Neuronal stem cell (in vitro differentiated cells): ENCODE results near the gene RPL7L1.
A peak's percentile ranks its signal among the peaks of the same experiment; 100 is the strongest.
"Not testable (repeated sequence)": the region's sequence is repeated elsewhere in the genome, so short reads cannot be mapped to it uniquely, and the experiment has no call there.

Source experiments
- DNase-seq: peaks from one replicate; pipeline ENCODE4 v3.0.0-alpha.2; 2013; ENCODE audit warnings: low spot score
- H2AFZ ChIP-seq: one replicate; pipeline ENCODE4 v1.6.1; 2013; ENCODE audit warnings: mild to moderate bottlenecking, low read length, inconsistent platforms
- H2AK5ac ChIP-seq: 2 replicates; pipeline ENCODE4 v1.6.1; 2013; ENCODE audit warnings: low read depth, mild to moderate bottlenecking, inconsistent platforms, low read length, moderate library complexity, mixed read lengths
- H2BK120ac ChIP-seq: 2 replicates; pipeline ENCODE4 v1.6.1; 2013; ENCODE audit warnings: low read depth, mild to moderate bottlenecking, inconsistent platforms, low read length, moderate library complexity, mixed read lengths
- H2BK12ac ChIP-seq: one replicate; pipeline ENCODE4 v1.6.1; 2013; ENCODE audit warnings: low read length, inconsistent platforms
- H2BK15ac ChIP-seq: 2 replicates; pipeline ENCODE4 v1.6.1; 2013; ENCODE audit warnings: mild to moderate bottlenecking, low read length, inconsistent platforms, mixed read lengths
- H2BK5ac ChIP-seq: one replicate; pipeline ENCODE4 v1.6.1; 2013; ENCODE audit warnings: inconsistent platforms, mild to moderate bottlenecking, low read length, moderate library complexity
- H3K14ac ChIP-seq: one replicate; pipeline ENCODE4 v1.6.1; 2013; ENCODE audit warnings: low read length, inconsistent platforms
- H3K18ac ChIP-seq: 2 replicates; pipeline ENCODE4 v1.6.1; 2013; ENCODE audit warnings: low read length, inconsistent platforms
- H3K23ac ChIP-seq: 2 replicates; pipeline ENCODE4 v1.6.1; 2013; ENCODE audit warnings: low read depth, mild to moderate bottlenecking, mixed read lengths, low read length, inconsistent platforms; ENCODE audit not compliant: poor library complexity
- H3K27ac ChIP-seq: replicated peaks from 3 replicates; pipeline ENCODE4 v1.5.1; 2013; ENCODE audit warnings: low read length, inconsistent platforms
- H3K27me3 ChIP-seq, 3 experiments: 2 replicates each; pipeline ENCODE4 v1.6.1; 2013; ENCODE audit warnings: low read length in 3 of 3, mild to moderate bottlenecking in 2 of 3, inconsistent platforms in 1 of 3, low read depth in 1 of 3, mixed read lengths in 1 of 3, moderate library complexity in 1 of 3; ENCODE audit not compliant: control insufficient read depth in 3 of 3, insufficient read depth in 3 of 3
- H3K36me3 ChIP-seq, 2 donors: replicated peaks in 1 of 2; 2 replicates each; pipeline ENCODE4 v1.6.1; 2013; ENCODE audit warnings: low read length in 2 of 2; ENCODE audit not compliant: control insufficient read depth in 2 of 2, insufficient read depth in 2 of 2
- H3K4ac ChIP-seq: 2 replicates; pipeline ENCODE4 v1.6.1; 2013; ENCODE audit warnings: inconsistent platforms, mild to moderate bottlenecking, low read length, moderate library complexity
- H3K4me1 ChIP-seq, 2 donors: 1 replicate in 1 of 2; 2 replicates in 1 of 2; pipeline ENCODE4 v1.6.1; 2013; ENCODE audit warnings: low read length in 2 of 2, low read depth in 1 of 2; ENCODE audit not compliant: control insufficient read depth in 2 of 2, insufficient read depth in 1 of 2
- H3K4me2 ChIP-seq: one replicate; pipeline ENCODE4 v1.6.1; 2013; ENCODE audit warnings: mild to moderate bottlenecking, low read length, inconsistent platforms; ENCODE audit not compliant: insufficient read depth, poor library complexity, severe bottlenecking
- H3K4me3 ChIP-seq, 2 donors: 2 replicates each; pipeline ENCODE4 v1.5.1; 2013; ENCODE audit warnings: low read length in 2 of 2, mild to moderate bottlenecking in 2 of 2, inconsistent platforms in 1 of 2, moderate library complexity in 1 of 2
- H3K79me1 ChIP-seq: one replicate; pipeline ENCODE4 v1.6.1; 2013; ENCODE audit warnings: low read depth, mild to moderate bottlenecking, inconsistent platforms, low read length, moderate library complexity
- H3K9ac ChIP-seq: one replicate; pipeline ENCODE4 v1.6.1; 2013; ENCODE audit warnings: mild to moderate bottlenecking, low read depth, low read length, inconsistent platforms; ENCODE audit not compliant: poor library complexity
- H3K9me3 ChIP-seq, 2 donors: replicated peaks in 1 of 2; 2 replicates each; pipeline versions ENCODE3 to v1.6.1; 2013; ENCODE audit warnings: low read length in 2 of 2, mild to moderate bottlenecking in 2 of 2, inconsistent platforms in 1 of 2, low read depth in 1 of 2, mixed read lengths in 1 of 2, moderate library complexity in 1 of 2; ENCODE audit not compliant: control insufficient read depth in 2 of 2, insufficient read depth in 1 of 2
- H4K8ac ChIP-seq: one replicate; pipeline ENCODE4 v1.6.1; 2013; ENCODE audit warnings: low read depth, mild to moderate bottlenecking, inconsistent platforms, low read length, moderate library complexity
- H4K91ac ChIP-seq: one replicate; pipeline ENCODE4 v1.6.1; 2013; ENCODE audit warnings: low read length, low read depth, mild to moderate bottlenecking, inconsistent platforms; ENCODE audit not compliant: poor library complexity
- WGBS, 2 donors: extraction: QIAGEN DNeasy Blood & Tissue Kit; methylation state at CpG; one replicate each; pipeline ENCODE4 v1.1.7; 2013; ENCODE audit warnings: missing lambda C conversion rate in 2 of 2, mixed read lengths in 1 of 2; ENCODE audit not compliant: insufficient read length in 2 of 2, insufficient replicate concordance in 1 of 2; ENCODE audit errors: extremely low coverage in 2 of 2; 5-methylcytosine and 5-hydroxymethylcytosine counted together

RPL7L1 gene

DNA sequence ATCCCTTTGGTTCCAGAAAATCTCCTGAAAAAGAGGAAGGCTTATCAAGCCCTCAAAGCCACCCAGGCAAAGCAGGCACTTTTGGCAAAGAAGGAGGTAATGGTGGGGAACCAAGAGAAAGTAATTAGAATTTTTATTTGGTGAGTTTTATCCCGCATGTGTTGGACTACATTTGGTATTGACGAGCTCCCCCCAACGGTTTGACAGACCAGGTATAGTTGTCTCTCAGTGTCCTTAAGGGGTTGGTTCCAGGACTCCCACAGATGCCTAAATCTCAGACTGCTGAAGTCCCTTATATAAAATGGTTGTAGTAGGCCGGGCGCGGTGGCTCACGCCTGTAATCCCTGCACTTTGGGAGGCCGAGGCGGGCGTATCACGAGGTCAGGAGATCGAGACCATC, 1.5 kb downstream of the RPL7L1 start:
- not testable (repeated sequence) for H3K4me1 ChIP-seq, H3K27ac ChIP-seq, H2BK12ac ChIP-seq, H3K18ac ChIP-seq, H3K4ac ChIP-seq, H3K79me1 ChIP-seq, H3K9me3 ChIP-seq, H3K27me3 ChIP-seq, DNase-seq, H4K91ac ChIP-seq, H2BK5ac ChIP-seq, H2BK15ac ChIP-seq, H2BK120ac ChIP-seq, H3K23ac ChIP-seq, H2AK5ac ChIP-seq, H3K14ac ChIP-seq, H4K8ac ChIP-seq, H3K9ac ChIP-seq, H2AFZ ChIP-seq
- peak overlapping the region; percentile 59 for H3K4me2 ChIP-seq
- peaks cover 29 to 50% of the 10 kb centered on the region in 2 donors for H3K36me3 ChIP-seq
- WGBS, 2 donors = no CpG with 5 or more reads among the region's 12 CpGs
- peak overlapping the region in 1 of 2 donors; percentile 84 for H3K4me3 ChIP-seq

DNA sequence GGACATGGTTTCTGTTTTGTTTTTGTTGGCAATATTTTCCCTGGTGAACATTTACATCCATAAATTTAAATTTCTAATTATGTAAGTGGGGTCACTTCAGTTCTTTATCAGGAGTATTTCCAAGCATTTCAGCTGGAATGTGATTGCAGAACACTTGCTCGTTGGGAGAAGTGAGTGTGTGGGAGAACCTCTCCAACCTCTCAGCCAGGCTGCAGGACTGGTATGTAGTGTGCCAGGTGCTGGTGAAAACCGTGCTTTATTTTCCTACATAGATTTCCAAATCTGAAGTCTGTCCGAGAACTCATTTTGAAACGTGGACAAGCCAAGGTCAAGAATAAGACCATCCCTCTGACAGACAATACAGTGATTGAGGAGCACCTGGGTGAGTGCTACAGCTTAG, 6.3 kb downstream of the RPL7L1 start:
- no peak overlapping the region for H2BK120ac ChIP-seq
- no peaks in the 10 kb centered on the region for H3K27me3 ChIP-seq
- H3K27ac ChIP-seq = no peak overlapping the region
- no peak overlapping the region for H3K9ac ChIP-seq
- no CpG with 5 or more reads among the region's 4 CpGs for WGBS, 2 donors
- no peak overlapping the region for H3K18ac ChIP-seq
- no peak overlapping the region for H3K14ac ChIP-seq
- H2AFZ ChIP-seq = no peak overlapping the region
- no peak overlapping the region for H2AK5ac ChIP-seq
- no peak overlapping the region for H2BK15ac ChIP-seq
- H3K4me3 ChIP-seq = no peak overlapping the region
- H2BK5ac ChIP-seq = no peak overlapping the region
- DNase-seq = no peak
- no peak overlapping the region for H3K4me2 ChIP-seq
- H3K36me3 ChIP-seq = peaks cover 32 to 65% of the 10 kb centered on the region in 2 donors
- H4K8ac ChIP-seq = no peak overlapping the region
- no peak overlapping the region for H4K91ac ChIP-seq
- peaks cover 5% of the 10 kb centered on the region for H3K79me1 ChIP-seq
- no peak overlapping the region for H2BK12ac ChIP-seq
- H3K23ac ChIP-seq = no peak overlapping the region
- no peak overlapping the region for H3K4ac ChIP-seq
- H3K4me1 ChIP-seq = peaks cover 0 to 3% of the 10 kb centered on the region in 2 donors
- no peaks in the 10 kb centered on the region for H3K9me3 ChIP-seq

- H2AFZ ChIP-seq = not testable (repeated sequence)
Measured at GRCh38 chr6:42888201-42888600, 8.8 kb downstream of the RPL7L1 start.

GRCh38 chr6:42889815-42890214, 10.4 kb downstream of the RPL7L1 start:
- H3K36me3 ChIP-seq = peaks cover 10 to 26% of the 10 kb centered on the region in 2 donors
- H3K79me1 ChIP-seq = no peaks in the 10 kb centered on the region
- H2BK120ac ChIP-seq = no peak overlapping the region
- peak overlapping the region in 1 of 2 donors; percentile 76 for H3K4me3 ChIP-seq
- H3K14ac ChIP-seq = no peak overlapping the region
- no peak overlapping the region for H2AFZ ChIP-seq
- peak overlapping the region; percentile 32 for H3K4me2 ChIP-seq
- H2BK5ac ChIP-seq = no peak overlapping the region
- no peak for DNase-seq
- H3K23ac ChIP-seq = no peak overlapping the region
- H3K27me3 ChIP-seq = no peaks in the 10 kb centered on the region
- no peak overlapping the region for H3K9ac ChIP-seq
- H4K8ac ChIP-seq = no peak overlapping the region
- H2BK15ac ChIP-seq = no peak overlapping the region
- peaks cover 6% of the 10 kb centered on the region in 2 donors for H3K4me1 ChIP-seq
- no peak overlapping the region for H2AK5ac ChIP-seq
- H2BK12ac ChIP-seq = no peak overlapping the region
- H3K4ac ChIP-seq = no peak overlapping the region
- WGBS, 2 donors = no CpG with 5 or more reads among the region's 4 CpGs
- H3K27ac ChIP-seq = peak overlapping the region; percentile 99
- no peak overlapping the region for H4K91ac ChIP-seq
- H3K9me3 ChIP-seq = no peaks in the 10 kb centered on the region
- H3K18ac ChIP-seq = no peak overlapping the region

More at GRCh38 chr6:42888201-42888600, 8.8 kb downstream of the RPL7L1 start:
- H3K27me3 ChIP-seq, H3K23ac ChIP-seq, H3K4me3 ChIP-seq, H2AK5ac ChIP-seq, H4K91ac ChIP-seq, H3K14ac ChIP-seq, H3K9me3 ChIP-seq, H3K79me1 ChIP-seq, H3K27ac ChIP-seq, DNase-seq, H3K4me1 ChIP-seq, H2BK15ac ChIP-seq, H3K18ac ChIP-seq, H3K4me2 ChIP-seq, H2BK12ac ChIP-seq, H3K9ac ChIP-seq, H4K8ac ChIP-seq, H3K4ac ChIP-seq, H2BK120ac ChIP-seq, H2BK5ac ChIP-seq: not testable (repeated sequence)
- WGBS, 2 donors = no CpG with 5 or more reads among the region's 4 CpGs
- peaks cover 26 to 42% of the 10 kb centered on the region in 2 donors for H3K36me3 ChIP-seq
